Large intestine (tissue), 12 donors: ENCODE data around the gene HSPA12A. TPM values are rescaled to one million over a fixed set of nuclear protein-coding genes. Genes with fewer than 3 reads are reported as not detected.

Experiments
- DNase-seq, 2 donors: peaks; one replicate each; pipeline versions ENCODE4 v3.0.0 to v3.0.0-alpha.2; 2013
- H3K27ac ChIP-seq: one replicate; pipeline ENCODE4 v1.5.1; 2013; ENCODE audit warnings: low read length
- H3K27me3 ChIP-seq: 2 replicates; pipeline ENCODE4 v1.6.1; 2013; ENCODE audit warnings: low read length; ENCODE audit not compliant: control insufficient read depth, insufficient read depth
- H3K36me3 ChIP-seq: 2 replicates; pipeline ENCODE4 v1.6.1; 2013; ENCODE audit warnings: low read length; ENCODE audit not compliant: control insufficient read depth, insufficient read depth
- H3K4me1 ChIP-seq: one replicate; pipeline ENCODE4 v1.6.1; 2013; ENCODE audit warnings: low read length; ENCODE audit not compliant: control insufficient read depth, insufficient read depth
- H3K4me3 ChIP-seq: one replicate; pipeline ENCODE4 v1.5.1; 2013; ENCODE audit warnings: low read length
- H3K9me3 ChIP-seq: one replicate; pipeline ENCODE4 v1.6.1; 2013; ENCODE audit warnings: mild to moderate bottlenecking, low read depth, low read length, moderate library complexity; ENCODE audit not compliant: control insufficient read depth
- WGBS: methylation state at CpG from one replicate; pipeline ENCODE4 v1.1.5; 2013; ENCODE audit warnings: low lambda C conversion rate; ENCODE audit not compliant: insufficient coverage; 5-methylcytosine and 5-hydroxymethylcytosine counted together
- long read RNA-seq, 11 donors: transcript quantifications; one replicate each; lab custom pipeline, GENCODE V29; 2026
- polyA plus RNA-seq: library from polyadenylated mRNA; unstranded; fragments of 120-200 nt; gene quantifications from one replicate; pipeline ENCODE4 v1.2.1, GENCODE V29; 2013

Gene HSPA12A, protein sequence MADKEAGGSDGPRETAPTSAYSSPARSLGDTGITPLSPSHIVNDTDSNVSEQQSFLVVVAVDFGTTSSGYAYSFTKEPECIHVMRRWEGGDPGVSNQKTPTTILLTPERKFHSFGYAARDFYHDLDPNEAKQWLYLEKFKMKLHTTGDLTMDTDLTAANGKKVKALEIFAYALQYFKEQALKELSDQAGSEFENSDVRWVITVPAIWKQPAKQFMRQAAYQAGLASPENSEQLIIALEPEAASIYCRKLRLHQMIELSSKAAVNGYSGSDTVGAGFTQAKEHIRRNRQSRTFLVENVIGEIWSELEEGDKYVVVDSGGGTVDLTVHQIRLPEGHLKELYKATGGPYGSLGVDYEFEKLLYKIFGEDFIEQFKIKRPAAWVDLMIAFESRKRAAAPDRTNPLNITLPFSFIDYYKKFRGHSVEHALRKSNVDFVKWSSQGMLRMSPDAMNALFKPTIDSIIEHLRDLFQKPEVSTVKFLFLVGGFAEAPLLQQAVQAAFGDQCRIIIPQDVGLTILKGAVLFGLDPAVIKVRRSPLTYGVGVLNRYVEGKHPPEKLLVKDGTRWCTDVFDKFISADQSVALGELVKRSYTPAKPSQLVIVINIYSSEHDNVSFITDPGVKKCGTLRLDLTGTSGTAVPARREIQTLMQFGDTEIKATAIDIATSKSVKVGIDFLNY
- 9.2 TPM for polyA plus RNA-seq
- long read RNA-seq, donor 1, full-length matches to known transcripts: 1 of 1 reads
- long read RNA-seq, donor 1, partial matches to known transcripts: 0 of 1 reads
- long read RNA-seq, donor 1, other reads (novel, unspliced or antisense): 0 of 1 reads
- long read RNA-seq, donor 2, full-length matches to known transcripts: 3 of 3 reads
- long read RNA-seq, donor 2, partial matches to known transcripts: 0 of 3 reads
- long read RNA-seq, donor 2, other reads (novel, unspliced or antisense): 0 of 3 reads
- long read RNA-seq, donor 3: 0 reads
- long read RNA-seq, donor 4: 0 reads
- long read RNA-seq, donor 5, full-length matches to known transcripts: 2 of 2 reads
- long read RNA-seq, donor 5, partial matches to known transcripts: 0 of 2 reads
- long read RNA-seq, donor 5, other reads (novel, unspliced or antisense): 0 of 2 reads
- long read RNA-seq, donor 6, full-length matches to known transcripts: 1 of 1 reads
- long read RNA-seq, donor 6, partial matches to known transcripts: 0 of 1 reads
- long read RNA-seq, donor 6, other reads (novel, unspliced or antisense): 0 of 1 reads
- long read RNA-seq, donor 7: 0 reads
- long read RNA-seq, donor 8: 0 reads
- long read RNA-seq, donor 9: 0 reads
- long read RNA-seq, donor 10, full-length matches to known transcripts: 1 of 1 reads
- long read RNA-seq, donor 10, partial matches to known transcripts: 0 of 1 reads
- long read RNA-seq, donor 10, other reads (novel, unspliced or antisense): 0 of 1 reads
- long read RNA-seq, donor 11: 0 reads

DNA sequence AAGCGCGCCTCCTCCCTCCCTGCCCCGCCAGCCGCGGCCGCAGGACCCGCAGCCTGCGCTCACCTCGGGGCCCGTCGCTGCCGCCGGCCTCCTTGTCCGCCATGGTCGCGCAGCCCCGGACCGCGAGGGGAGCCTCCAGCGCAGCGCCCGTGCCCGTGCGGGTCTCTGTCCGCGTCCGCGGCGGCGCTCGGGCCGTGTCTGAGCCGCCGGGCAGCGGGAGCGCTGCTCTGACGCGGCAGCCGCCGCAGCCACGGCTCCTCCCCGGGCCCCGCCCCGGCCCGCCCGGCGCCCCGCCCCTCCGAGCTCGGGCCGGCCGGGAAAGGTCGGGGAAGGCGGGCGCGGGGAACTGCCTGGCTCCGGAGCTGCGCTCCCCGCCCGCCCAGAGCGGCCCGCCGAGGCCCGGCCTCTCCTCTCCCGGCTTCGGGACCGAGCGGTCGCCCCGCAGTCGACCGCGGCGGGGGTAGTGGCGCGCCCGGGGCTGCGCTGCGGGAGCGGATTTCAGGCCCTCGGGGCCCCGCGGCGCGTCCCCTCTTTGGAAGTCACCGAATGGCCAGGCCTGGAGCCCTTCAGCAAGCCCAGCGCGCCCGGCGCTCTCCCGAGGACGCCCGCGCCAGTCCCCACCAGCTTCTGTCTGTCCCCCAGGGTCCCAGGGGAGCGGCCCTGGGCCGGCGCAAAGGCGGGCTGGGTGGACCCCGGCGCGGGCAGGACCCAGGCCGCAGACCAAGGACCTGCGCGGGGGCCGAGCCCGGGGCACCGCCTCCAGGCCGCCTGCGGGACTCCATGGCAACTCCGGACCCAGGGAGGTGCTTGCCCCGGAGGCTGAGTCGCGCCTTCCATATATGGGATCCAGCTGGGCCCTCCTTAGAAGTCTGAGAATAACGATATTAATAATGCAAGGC is at the start of gene HSPA12A:
Gene HSPA12A (minus strand): TSS at position 200 of the 899 bp plus-strand sequence. CDS start 97 bp downstream, at position 103.
- Histone ChIP-seq H3K27me3 (peaks cover 47% of the 10 kb centered on the region), H3K36me3 (no peaks in the 10 kb centered on the region), H3K9me3 (peaks cover 7% of the 10 kb centered on the region), H3K4me1 (peaks cover 4% of the 10 kb centered on the region), H3K4me3 (peak within 1 kb of the TSS; percentile 51), H3K27ac (no peak within 1 kb of the TSS)
- peak; percentile 48 to 82 for DNase-seq
- WGBS: no CpG with 5 or more reads among the region's 114 CpGs

DNA sequence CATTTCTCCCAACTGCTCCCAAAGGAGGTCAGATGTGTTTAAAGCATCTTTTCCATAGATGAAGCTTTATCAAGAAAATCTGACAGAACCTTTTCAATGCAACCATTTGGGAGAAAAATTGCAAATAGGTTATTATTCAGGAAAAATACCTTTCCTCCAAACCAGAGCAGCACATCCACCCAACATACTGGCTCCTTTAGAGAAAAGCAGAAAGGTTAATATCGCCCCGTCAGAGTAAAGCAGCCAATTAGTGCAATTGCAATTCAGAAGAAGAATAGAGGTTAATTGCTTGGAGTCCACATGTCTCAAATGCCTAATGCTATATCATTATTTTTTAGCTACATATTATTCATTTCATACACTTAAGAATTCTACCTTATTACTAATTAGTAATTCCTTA is 48.9 kb upstream of the HSPA12A start:
- H3K36me3 ChIP-seq: no peaks in the 10 kb centered on the region
- H3K27me3 ChIP-seq: peaks cover 1% of the 10 kb centered on the region
- H3K4me1 ChIP-seq: no peaks in the 10 kb centered on the region
- WGBS: no CpG with 5 or more reads among the region's 2 CpGs
- no peak for DNase-seq
- no peak overlapping the region for H3K27ac ChIP-seq
- H3K9me3 ChIP-seq: no peaks in the 10 kb centered on the region
- no peak overlapping the region for H3K4me3 ChIP-seq

DNA sequence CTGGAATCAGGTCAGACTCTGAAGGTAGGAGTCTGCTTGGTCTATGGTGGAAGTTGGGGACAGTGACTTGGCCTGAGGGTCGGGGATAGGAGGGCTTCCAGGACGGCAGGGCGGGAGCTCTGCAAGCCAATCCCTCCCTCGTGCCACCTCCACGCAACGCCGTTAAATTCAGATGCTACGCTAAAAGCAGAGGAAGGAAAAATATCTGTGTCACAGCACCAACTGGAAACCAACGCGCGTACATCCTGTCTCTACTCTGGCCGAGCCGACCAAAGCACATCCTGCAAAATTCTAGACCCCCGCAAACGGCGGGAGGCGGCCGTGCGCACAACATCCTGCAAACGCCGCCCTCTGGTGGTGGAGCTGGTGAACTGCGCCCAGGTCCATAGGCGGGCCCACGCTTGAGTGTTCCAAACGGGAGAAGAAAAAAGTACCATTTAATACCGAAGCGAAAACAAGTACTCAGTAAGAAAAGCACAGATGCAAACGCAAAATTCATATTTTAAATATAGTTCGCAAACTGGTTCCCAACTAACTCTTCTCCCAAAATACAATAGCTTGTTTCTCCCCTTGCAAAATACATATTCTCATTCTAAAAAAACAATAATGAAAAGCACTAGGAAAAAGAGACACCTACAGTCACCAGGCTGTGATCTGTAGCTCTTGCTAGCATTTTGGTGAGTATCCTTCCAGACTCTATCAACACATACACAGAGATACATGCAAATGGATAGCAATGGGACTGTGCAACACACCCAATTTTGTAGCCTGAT is 45.7 kb upstream of the HSPA12A start:
- Histone ChIP-seq H3K27me3 (no peaks in the 10 kb centered on the region), H3K4me1 (no peaks in the 10 kb centered on the region), H3K9me3 (no peaks in the 10 kb centered on the region), H3K4me3 (no peak overlapping the region), H3K36me3 (no peaks in the 10 kb centered on the region), H3K27ac (no peak overlapping the region)
- DNase-seq: peak; percentile 46 to 51
- 0% methylated on average over 1 of the region's 29 CpGs for WGBS

DNA sequence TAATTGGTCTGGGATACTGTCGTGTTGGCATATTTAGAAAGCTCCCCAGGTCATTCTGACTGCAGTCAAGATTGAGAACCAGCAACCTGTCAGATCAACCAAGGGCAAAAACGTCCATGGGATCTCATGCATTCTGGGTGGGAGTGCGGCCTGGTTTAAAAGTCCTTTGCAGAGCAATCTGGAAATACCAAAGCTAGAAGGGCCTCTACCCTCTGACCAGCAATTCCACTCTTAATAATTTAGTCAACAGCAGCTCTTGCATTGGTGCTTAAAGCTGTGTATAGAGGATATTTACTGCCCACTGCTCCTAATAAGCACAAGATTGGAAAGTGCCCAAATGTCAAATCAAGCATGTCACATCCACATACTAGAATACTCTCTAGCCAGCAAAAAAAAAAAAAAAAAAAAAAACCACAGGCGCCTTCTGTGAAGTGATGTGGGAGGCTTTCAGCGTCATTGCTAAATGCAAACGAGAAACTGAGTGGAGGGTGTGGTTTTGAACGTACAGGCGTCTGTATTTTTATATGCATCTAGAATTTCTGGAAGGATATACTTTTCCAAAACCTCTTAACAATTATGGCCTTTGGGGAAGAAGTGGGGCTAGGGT is 44.8 kb upstream of the HSPA12A start:
- no peak overlapping the region for H3K4me3 ChIP-seq
- no peaks in the 10 kb centered on the region for H3K9me3 ChIP-seq
- WGBS: 88% methylated on average over 3 of the region's 8 CpGs
- H3K27me3 ChIP-seq: no peaks in the 10 kb centered on the region
- H3K4me1 ChIP-seq: no peaks in the 10 kb centered on the region
- H3K36me3 ChIP-seq: no peaks in the 10 kb centered on the region
- no peak for DNase-seq
- H3K27ac ChIP-seq: no peak overlapping the region

DNA sequence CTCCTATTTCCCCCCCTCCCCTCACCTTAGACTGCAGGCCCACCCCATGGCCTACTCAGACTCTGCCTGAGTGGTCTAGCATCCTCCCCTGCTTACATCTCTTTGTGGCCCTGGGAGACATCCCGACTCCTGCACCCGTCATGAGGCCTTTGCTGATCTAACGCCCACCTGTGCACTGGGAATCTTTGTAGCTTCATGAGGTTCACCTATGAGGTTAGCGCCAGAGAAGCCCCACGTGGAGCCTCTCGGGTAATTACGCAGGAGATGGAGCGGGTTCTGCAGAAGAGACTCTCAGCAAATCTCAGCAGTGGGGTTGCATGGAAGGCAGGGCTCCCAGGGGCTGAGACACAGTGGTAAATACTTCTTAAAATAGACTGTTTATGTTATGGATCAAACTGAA is 43.5 kb upstream of the HSPA12A start:
- H3K9me3 ChIP-seq: no peaks in the 10 kb centered on the region
- no peaks in the 10 kb centered on the region for H3K4me1 ChIP-seq
- no peak for DNase-seq
- no CpG with 5 or more reads among the region's 8 CpGs for WGBS
- no peaks in the 10 kb centered on the region for H3K36me3 ChIP-seq
- H3K27ac ChIP-seq: no peak overlapping the region
- no peak overlapping the region for H3K4me3 ChIP-seq
- no peaks in the 10 kb centered on the region for H3K27me3 ChIP-seq

DNA sequence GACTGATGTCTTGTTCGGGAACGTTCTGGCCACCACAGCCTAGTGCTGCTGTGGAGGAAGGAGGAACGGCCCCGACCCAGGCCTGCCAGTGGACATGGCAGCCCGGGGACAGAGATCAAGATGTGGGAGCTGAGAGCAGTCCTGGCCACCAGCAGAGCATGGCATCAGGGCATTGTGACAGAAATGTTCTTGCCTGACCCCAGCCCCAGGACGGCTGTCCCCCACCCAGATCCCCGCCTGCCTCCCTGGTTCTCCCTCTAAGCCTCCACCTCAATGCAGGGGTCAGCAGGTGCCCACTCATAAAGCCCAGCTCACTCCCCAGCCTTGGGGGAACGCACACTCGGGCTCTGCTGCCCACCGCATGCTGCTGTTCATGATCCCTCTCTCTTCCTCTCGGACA is 42.9 kb upstream of the HSPA12A start:
- Histone ChIP-seq H3K27me3 (no peaks in the 10 kb centered on the region), H3K4me1 (no peaks in the 10 kb centered on the region), H3K27ac (no peak overlapping the region), H3K9me3 (no peaks in the 10 kb centered on the region), H3K36me3 (no peaks in the 10 kb centered on the region), H3K4me3 (no peak overlapping the region)
- DNase-seq: no peak
- 90% methylated on average over 2 of the region's 11 CpGs for WGBS

DNA sequence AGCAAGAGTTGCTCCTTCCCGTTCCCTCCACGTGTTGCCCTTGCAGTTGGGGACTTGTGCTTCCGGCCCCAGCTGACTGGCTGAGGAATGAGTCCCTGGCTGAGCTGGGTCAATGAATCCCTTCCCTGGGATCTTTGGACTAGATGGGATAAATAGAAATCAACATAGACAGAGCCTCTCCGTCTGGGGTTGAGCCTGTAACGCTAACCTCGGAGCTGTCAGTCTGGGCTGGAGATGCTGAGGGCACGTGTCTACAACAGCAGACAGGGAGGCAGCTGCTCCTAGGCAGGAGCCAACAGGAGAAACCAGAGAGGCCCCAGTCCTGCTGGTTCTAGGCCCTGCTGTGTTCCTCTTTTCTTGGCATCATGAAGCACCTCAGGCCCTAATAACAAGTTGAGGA is 42.3 kb upstream of the HSPA12A start:
- DNase-seq: no peak
- H3K27ac ChIP-seq: no peak overlapping the region
- no peaks in the 10 kb centered on the region for H3K4me1 ChIP-seq
- no peaks in the 10 kb centered on the region for H3K9me3 ChIP-seq
- no CpG with 5 or more reads among the region's 7 CpGs for WGBS
- no peaks in the 10 kb centered on the region for H3K36me3 ChIP-seq
- no peak overlapping the region for H3K4me3 ChIP-seq
- no peaks in the 10 kb centered on the region for H3K27me3 ChIP-seq

DNA sequence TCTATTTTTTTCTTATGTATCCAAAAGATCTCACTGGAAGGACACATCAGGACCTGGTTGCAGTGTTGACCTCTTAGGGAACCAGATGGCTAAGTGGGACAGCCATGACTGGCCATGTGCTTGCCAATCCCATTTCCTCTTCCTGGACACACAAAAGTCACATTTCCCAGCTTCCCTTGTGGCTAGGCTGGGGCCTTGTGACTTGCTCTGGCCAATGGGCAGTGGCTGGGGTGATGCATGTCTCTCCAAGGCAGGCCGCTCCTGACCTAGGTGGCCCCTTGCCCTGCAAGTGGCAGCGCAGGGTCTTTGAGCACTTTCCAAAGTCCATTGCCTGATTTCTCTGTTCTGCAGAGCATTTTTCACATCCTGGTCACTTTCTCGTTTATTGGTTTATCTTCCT is 41.7 kb upstream of the HSPA12A start:
- Histone ChIP-seq H3K4me3 (no peak overlapping the region), H3K9me3 (no peaks in the 10 kb centered on the region), H3K4me1 (no peaks in the 10 kb centered on the region), H3K27ac (no peak overlapping the region), H3K27me3 (no peaks in the 10 kb centered on the region), H3K36me3 (no peaks in the 10 kb centered on the region)
- 100% methylated on average over 1 of the region's 3 CpGs for WGBS
- DNase-seq: no peak
